GM18909 (cell line): Measurements from ENCODE around the gene ATAD3A.
A peak's percentile ranks its signal among the peaks of the same experiment; 100 is the strongest.
"Not testable (repeated sequence)": the region's sequence is repeated elsewhere in the genome, so short reads cannot be mapped to it uniquely, and the experiment has no call there.

Experiments
- ATAC-seq: cut with Tn5 transposase; IDR thresholded peaks from one replicate; pipeline ENCODE4 v1.9.1; 2021; ENCODE audit warnings: mild to moderate bottlenecking; ENCODE audit not compliant: unreplicated experiment, poor library complexity

ATAD3A gene

GRCh38 chr1:1489231-1489630, 22.7 kb upstream of the ATAD3A start:
- no peak for ATAC-seq

- no peak for ATAC-seq
These were observed 22.1 kb upstream of the ATAD3A start for GRCh38 chr1:1489861-1490260.

DNA sequence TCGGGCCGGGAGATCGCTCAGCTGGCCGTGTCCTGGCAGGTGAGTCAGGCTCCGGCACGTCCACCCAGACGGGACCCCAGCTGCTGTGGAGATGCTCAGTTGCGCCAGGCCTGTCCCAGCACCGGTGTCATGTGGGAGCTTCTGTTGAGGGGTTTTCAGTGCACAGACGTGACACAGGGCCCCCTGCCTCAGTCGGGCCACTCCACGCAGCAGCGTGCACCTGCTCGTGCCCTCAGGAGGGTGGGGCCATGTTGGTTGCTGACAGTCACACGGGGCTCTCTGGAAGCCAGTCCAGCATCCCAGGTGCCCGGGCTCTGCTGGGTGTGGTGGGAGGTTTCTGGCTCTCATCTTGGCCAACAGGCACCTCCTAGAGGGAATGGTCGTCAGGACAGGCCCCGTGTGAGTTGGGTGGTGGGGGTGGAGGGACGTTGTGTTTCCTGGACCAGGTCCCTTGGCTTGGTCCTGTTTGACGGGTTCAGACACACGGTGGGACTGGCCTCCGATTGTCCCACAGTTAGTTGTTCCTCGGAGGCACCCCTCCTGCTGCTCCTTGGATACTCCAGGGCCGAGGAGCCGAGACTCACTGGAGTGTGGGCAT, 21.2 kb upstream of the ATAD3A start:
- ATAC-seq, result no peak

DNA sequence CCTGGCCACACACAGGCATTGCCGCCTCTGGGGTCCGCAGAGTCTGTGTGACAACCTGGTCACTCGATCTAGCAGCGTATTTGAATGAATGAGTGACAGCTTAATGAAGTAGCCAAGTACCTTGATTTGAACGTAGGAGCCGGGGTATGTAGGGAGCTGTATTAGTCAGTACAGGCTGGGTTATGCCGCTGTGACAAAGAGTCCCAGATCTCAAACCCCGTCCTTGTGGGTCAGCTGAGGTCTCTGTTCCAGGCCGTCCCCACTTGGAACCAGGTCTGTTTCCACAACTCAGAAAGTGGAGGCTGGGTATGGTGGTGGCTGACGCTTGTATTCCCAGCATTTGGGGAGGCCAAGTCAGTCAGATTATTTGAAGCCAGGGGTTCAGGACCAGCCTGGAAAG, 20.4 kb upstream of the ATAD3A start:
- no peak for ATAC-seq

DNA sequence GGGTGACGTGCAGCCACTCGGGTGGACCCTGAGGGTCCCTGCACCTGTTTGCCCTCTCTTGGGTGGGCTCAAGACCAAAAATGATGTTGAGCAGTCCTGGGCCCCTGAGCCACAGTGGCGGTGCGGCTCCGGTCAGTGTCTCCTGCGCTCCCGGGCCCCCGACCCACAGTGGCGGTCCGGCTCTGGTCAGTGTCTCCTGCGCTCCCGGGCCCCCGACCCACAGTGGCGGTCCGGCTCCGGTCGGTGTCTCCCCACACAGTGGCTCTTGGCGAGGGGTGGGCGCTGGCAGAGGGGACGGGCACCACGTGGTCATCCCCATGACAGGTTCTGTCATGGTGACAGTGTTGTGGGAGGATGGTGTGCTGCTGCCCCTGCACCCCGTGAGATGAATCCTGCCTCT, 17.7 kb upstream of the ATAD3A start:
- ATAC-seq, result not testable (repeated sequence)

- not testable (repeated sequence) for ATAC-seq
These were observed 16.4 kb upstream of the ATAD3A start for GRCh38 chr1:1495461-1495975.

- ATAC-seq, result not testable (repeated sequence)
These were observed 7.1 kb upstream of the ATAD3A start for GRCh38 chr1:1504777-1505365.

DNA sequence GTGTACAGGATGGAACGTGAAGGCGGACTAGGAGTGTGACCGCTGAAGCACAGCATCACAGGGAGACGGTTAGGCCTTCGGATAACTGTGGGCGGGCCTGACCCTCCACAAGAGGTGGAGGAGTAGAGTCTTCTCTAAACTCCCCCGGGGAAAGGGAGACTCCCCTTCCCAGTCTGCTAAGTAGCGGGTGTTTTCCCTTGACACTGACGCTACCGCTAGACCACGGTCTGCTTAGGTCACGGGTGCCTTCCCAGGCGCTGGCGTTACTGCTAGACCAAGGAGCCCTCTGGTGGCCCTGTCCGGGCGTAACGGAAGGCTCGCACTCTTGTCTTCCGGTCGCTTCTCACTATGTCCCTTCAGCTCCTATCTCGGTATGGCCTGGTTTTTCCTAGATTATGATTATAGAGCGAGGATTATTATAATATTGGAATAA, 6.6 kb upstream of the ATAD3A start:
- ATAC-seq, result not testable (repeated sequence)

- ATAC-seq, result not testable (repeated sequence)
These were observed 6.2 kb upstream of the ATAD3A start for GRCh38 chr1:1505801-1506200.

GRCh38 chr1:1507305-1507704, 4.7 kb upstream of the ATAD3A start:
- no peak for ATAC-seq

DNA sequence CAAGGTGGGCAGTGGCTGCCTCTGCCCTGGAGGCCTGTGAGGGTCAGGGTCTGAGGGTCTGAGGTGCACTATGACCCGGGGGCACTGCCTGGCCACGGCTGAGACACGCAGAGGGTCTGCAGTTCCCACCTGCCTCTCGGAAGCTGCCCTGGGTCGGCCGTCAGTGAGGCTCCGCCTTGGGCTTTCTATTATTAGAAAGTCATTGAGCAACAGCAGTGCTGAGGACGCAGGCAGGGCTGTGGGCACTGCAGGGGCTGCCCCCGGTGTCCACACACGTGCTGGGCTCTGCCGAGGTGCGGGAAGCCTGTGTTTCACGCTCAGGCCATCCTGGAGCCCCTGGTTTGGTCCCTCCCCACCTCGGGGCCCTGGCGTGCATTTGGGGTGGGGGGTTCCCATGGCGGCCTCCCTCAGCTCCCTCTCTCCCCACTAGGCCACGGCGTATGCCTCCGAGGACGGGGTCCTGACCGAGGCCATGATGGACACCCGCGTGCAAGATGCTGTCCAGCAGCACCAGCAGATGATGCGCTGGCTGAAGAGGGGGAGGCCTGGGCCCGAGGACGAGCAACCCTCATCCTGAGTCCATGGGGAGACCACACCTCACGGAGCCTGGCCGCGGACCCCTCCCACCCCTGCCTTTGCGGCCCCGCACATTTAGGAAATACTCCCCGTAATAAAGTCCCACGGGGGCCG, 3.0 kb upstream of the ATAD3A start:
- ATAC-seq, result not testable (repeated sequence)

DNA sequence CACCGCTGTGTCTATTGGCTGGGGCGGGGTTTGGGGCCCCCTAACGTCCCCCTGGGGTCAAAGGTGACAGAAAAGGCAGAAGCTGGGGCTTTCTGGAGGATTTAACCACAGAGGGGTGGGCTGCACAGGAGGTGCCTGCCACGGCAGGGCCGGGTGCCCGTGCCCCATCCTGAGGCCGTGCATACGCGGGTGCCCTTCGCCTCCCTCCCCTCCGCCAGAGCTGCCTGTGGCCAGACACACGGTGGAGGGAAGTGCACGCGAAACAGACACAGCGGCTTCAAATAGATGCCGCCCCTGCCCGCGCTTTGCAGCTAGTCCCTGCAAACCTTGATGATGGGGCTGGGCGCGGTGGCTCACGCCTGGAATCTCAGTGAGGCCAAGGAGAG, 2.5 kb upstream of the ATAD3A start:
- not testable (repeated sequence) for ATAC-seq

DNA sequence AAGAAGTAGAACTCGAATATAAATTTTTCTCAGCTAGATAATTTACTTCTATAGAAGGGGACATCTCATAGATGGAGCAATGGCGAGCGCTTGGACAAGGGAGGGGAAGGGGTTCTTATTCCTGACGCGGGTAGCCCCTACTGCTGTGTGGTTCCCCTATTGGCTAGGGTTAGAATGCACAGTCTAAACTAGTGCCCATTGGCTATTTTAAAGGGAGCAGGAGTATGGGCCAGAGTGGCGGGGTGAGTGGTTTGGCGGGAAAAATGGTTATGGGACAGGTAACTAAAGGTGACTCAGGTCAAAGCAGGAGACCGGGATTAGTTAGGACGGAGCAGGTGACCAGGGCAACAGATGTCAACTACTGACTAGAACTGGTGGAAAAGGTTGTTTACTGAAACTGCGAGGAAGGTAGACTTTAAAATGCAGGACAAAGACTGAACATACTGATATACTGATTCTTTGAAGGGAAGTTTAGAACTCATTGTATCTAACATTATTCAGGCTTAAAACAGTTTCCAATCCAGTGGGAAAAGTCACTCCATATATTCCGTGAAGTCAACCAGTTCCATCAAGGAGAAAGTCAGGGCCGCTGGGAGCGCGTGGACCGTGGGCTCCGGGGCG, 940 bp upstream of the ATAD3A start:
- no peak for ATAC-seq

DNA sequence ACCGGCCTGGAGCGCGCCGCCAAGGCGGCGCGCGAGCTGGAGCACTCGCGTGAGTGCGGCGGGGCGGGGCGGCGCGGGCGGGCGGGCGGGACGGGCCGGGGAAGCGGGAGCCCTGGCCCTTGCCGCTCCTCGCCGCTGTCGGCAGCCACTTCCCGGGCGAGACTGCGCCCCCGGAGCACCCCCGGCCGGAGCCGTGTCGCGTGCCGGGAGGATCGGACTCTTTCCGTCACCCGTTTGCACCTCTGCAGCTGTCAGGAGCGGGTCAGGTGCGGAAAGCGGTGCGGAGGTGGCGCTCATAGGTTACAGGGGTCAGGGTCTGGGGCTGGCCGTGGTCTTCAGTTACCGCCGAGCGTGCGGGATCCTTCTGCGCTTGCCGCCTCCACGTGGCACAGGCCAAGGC, 463 bp downstream of the ATAD3A start:
- ATAC-seq, result peak; percentile 9

- not testable (repeated sequence) for ATAC-seq
These were observed 1.7 kb downstream of the ATAD3A start for GRCh38 chr1:1513675-1514074.

DNA sequence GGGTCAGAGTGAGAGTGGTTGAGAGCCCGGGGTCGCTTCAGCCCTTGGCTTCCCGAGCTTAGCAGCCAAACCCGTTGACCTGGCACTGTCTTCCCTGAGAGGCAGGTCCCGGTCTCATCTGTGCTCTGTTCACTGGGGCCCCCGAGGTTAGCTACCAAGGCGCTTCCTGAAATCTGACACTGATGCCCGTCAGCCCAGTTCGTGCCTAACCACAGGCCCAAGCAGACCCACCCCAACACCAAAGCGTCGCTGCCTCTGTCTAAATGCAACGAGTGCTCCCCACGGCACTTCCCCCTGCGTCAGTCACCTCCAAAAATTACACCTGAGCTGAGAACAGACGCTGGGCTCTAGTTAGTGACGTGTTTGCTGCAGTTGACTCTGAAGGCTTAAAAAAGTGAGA, 2.4 kb downstream of the ATAD3A start:
- ATAC-seq, result not testable (repeated sequence)

- not testable (repeated sequence) for ATAC-seq
These were observed 5.0 kb downstream of the ATAD3A start for GRCh38 chr1:1516923-1517322.

- ATAC-seq, result no peak
These were observed 6.1 kb downstream of the ATAD3A start for GRCh38 chr1:1517973-1518620.

GRCh38 chr1:1518621-1519007, 6.7 kb downstream of the ATAD3A start:
- ATAC-seq, result not testable (repeated sequence)

GRCh38 chr1:1519805-1520505, 8.0 kb downstream of the ATAD3A start:
- not testable (repeated sequence) for ATAC-seq
